ENCODE measurements around the gene INO80E. TPM values are rescaled to one million over a fixed set of nuclear protein-coding genes. Genes with fewer than 3 reads are reported as not detected.

Gene INO80E
- total RNA-seq, 1 experiment from 2014 or later, result 104 TPM

DNA sequence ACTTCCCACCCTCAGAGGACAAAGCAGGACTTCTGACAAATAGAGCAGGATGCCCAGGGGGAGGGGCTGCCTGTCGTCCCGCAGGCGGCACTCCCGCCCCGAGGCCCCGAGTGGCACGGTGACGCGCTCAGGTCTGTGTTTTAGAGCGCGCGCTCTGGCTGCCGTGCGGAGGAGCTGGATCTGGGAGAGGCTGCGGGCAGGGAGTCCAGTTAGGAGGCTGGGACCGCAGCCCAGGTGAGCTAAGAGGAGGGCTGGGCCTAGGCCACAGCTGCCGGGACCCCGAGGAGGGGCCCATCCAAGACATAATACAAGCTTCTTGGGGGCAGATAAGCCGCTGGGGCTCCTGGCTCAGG lies 8.4 kb downstream of the INO80E start:
- DNase-seq (ENCODE audit: low read depth, low spot score), result no peak
- H3K9me3 ChIP-seq (ENCODE audit: control insufficient read depth, insufficient read depth, low read depth, low read length), result no peaks in the 10 kb centered on the region
- no peak for TF ChIP-seq TCF7L2 (IDR thresholded peaks at IDR 0.05; ENCODE audit: low read depth, low read length)
- TF ChIP-seq SIN3A (IDR thresholded peaks at IDR 0.05; ENCODE audit: borderline replicate concordance, insufficient read depth, low read depth, low read length), result no peak
- TF ChIP-seq, protein P1, sequence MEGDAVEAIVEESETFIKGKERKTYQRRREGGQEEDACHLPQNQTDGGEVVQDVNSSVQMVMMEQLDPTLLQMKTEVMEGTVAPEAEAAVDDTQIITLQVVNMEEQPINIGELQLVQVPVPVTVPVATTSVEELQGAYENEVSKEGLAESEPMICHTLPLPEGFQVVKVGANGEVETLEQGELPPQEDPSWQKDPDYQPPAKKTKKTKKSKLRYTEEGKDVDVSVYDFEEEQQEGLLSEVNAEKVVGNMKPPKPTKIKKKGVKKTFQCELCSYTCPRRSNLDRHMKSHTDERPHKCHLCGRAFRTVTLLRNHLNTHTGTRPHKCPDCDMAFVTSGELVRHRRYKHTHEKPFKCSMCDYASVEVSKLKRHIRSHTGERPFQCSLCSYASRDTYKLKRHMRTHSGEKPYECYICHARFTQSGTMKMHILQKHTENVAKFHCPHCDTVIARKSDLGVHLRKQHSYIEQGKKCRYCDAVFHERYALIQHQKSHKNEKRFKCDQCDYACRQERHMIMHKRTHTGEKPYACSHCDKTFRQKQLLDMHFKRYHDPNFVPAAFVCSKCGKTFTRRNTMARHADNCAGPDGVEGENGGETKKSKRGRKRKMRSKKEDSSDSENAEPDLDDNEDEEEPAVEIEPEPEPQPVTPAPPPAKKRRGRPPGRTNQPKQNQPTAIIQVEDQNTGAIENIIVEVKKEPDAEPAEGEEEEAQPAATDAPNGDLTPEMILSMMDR (IDR thresholded peaks at IDR 0.05), result no peak
- TF ChIP-seq, protein P2, sequence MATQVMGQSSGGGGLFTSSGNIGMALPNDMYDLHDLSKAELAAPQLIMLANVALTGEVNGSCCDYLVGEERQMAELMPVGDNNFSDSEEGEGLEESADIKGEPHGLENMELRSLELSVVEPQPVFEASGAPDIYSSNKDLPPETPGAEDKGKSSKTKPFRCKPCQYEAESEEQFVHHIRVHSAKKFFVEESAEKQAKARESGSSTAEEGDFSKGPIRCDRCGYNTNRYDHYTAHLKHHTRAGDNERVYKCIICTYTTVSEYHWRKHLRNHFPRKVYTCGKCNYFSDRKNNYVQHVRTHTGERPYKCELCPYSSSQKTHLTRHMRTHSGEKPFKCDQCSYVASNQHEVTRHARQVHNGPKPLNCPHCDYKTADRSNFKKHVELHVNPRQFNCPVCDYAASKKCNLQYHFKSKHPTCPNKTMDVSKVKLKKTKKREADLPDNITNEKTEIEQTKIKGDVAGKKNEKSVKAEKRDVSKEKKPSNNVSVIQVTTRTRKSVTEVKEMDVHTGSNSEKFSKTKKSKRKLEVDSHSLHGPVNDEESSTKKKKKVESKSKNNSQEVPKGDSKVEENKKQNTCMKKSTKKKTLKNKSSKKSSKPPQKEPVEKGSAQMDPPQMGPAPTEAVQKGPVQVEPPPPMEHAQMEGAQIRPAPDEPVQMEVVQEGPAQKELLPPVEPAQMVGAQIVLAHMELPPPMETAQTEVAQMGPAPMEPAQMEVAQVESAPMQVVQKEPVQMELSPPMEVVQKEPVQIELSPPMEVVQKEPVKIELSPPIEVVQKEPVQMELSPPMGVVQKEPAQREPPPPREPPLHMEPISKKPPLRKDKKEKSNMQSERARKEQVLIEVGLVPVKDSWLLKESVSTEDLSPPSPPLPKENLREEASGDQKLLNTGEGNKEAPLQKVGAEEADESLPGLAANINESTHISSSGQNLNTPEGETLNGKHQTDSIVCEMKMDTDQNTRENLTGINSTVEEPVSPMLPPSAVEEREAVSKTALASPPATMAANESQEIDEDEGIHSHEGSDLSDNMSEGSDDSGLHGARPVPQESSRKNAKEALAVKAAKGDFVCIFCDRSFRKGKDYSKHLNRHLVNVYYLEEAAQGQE (IDR thresholded peaks at IDR 0.05; ENCODE audit: insufficient read depth in 1 of 2, low read depth in 2 of 2, low read length in 1 of 2), result no peak
- TF ChIP-seq POLR2AphosphoS5 (IDR thresholded peaks at IDR 0.05; ENCODE audit: low read depth, low read length), result no peak
- 0 out of 2 replicates have a peak, but pooled peaks cover 3% of the 10 kb centered on the region for H3K4me1 ChIP-seq (ENCODE audit: control insufficient read depth, insufficient read depth, low read length)
- H3K4me3 ChIP-seq (ENCODE audit: low read depth in 2 of 2, low read length in 2 of 2), result no peak overlapping the region
- H3K36me3 ChIP-seq (ENCODE audit: control insufficient read depth, insufficient read depth, low read length), result no peaks in the 10 kb centered on the region
- ATAC-seq, result peak; percentile 11
- intact Hi-C loops (cut with micrococcal nuclease; ENCODE audit: unreplicated experiment), result no loop called here
- ChIA-PET POLR2A (no interaction called here), CTCF (no interaction called here)
- H3K27ac ChIP-seq (ENCODE audit: low read length), result no peak overlapping the region
- in situ Hi-C loops (cut with HindIII; ENCODE audit: low pct_unique_long_range_greater_than_20kb, low sequenced_read_pairs), result no loop called here
- H3K27me3 ChIP-seq (ENCODE audit: control insufficient read depth, insufficient read depth, low read length), result no peaks in the 10 kb centered on the region
- BruUV-seq (replicated peaks), result no TSS peak

DNA sequence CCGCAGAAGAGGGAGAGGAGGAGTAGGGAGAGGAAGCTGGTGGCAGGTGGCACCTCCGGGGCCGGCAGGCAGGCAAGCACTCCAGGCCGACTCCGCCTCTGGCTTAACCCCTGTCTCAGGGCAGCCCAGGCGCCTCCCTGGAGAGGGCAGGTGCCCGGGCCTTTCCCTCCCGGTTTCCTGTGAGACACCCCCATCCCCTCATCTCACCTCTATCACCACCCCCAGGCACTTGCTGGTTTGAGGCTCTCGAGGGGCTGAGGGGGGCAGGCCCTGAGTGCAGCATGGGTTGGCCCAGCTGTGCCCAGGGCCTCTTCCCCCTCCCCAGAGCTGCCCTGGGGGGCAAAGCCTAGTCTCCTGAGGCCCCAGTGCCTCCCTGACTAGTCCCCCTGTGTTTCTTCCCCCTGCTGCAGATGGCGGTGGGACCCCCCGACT lies 8.8 kb downstream of the INO80E start:
- DNase-seq (ENCODE audit: low read depth, low spot score) (no peak), ATAC-seq (peak; percentile 62)
- ChIA-PET CTCF (interaction anchor here (1.0 kb wide), 1 partner anchor 15 kb away, joined by 3 read pairs; no protein-coding TSS in a partner anchor), POLR2A (interaction anchor here (0.5 kb wide), 1 partner anchor 31 kb away, joined by 4 read pairs; the partner anchor contains the start of gene TAOK2)
- Histone ChIP-seq H3K36me3 (ENCODE audit: control insufficient read depth, insufficient read depth, low read length) (no peaks in the 10 kb centered on the region), H3K27me3 (ENCODE audit: control insufficient read depth, insufficient read depth, low read length) (no peaks in the 10 kb centered on the region), H3K4me1 (ENCODE audit: control insufficient read depth, insufficient read depth, low read length) (0 out of 2 replicates have a peak, but pooled peaks cover 3% of the 10 kb centered on the region), H3K4me3 (ENCODE audit: low read depth in 2 of 2, low read length in 2 of 2) (no peak overlapping the region), H3K9me3 (ENCODE audit: control insufficient read depth, insufficient read depth, low read depth, low read length) (no peaks in the 10 kb centered on the region), H3K27ac (ENCODE audit: low read length) (no peak overlapping the region)
- in situ Hi-C loops (cut with HindIII; ENCODE audit: low pct_unique_long_range_greater_than_20kb, low sequenced_read_pairs) (no loop called here), intact Hi-C loops (cut with micrococcal nuclease; ENCODE audit: unreplicated experiment) (no loop called here)
- TF ChIP-seq, protein P1 (IDR thresholded peaks at IDR 0.05), result no peak
- TF ChIP-seq TCF7L2 (IDR thresholded peaks at IDR 0.05; ENCODE audit: low read depth, low read length) (no peak), SIN3A (IDR thresholded peaks at IDR 0.05; ENCODE audit: borderline replicate concordance, insufficient read depth, low read depth, low read length) (no peak), POLR2AphosphoS5 (IDR thresholded peaks at IDR 0.05; ENCODE audit: low read depth, low read length) (no peak)
- TF ChIP-seq, protein P2 (IDR thresholded peaks at IDR 0.05; ENCODE audit: insufficient read depth in 1 of 2, low read depth in 2 of 2, low read length in 1 of 2), result no peak
- no TSS peak for BruUV-seq (replicated peaks)
